ENCODE measurements around the gene ZMIZ1.

Gene ZMIZ1

DNA sequence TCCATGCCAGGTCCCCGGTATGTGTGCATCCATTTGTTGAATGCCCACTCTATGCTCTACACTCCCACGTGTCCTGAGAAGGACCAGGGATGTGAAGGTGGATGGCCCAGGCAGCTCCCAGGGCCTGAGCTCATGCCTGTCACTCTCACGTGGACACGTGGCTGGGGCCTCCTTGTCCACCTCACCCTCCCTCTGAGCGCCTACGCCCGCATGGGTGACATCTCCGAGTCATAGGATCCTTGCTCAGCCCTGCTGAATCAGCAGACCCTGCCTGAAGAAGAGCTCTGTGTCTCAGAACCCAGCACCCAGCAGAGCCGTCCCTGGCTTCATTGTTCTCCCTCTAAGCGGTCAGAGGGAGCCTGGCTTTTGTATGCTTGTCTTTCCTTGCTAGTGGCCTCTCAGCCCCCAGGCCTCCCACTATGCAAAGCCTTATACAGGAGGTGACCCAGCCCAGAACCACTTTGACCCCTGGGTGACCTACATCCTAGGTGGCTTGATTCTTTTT, 170.6 kb downstream of the ZMIZ1 start:
- no peak for DNase-seq

DNA sequence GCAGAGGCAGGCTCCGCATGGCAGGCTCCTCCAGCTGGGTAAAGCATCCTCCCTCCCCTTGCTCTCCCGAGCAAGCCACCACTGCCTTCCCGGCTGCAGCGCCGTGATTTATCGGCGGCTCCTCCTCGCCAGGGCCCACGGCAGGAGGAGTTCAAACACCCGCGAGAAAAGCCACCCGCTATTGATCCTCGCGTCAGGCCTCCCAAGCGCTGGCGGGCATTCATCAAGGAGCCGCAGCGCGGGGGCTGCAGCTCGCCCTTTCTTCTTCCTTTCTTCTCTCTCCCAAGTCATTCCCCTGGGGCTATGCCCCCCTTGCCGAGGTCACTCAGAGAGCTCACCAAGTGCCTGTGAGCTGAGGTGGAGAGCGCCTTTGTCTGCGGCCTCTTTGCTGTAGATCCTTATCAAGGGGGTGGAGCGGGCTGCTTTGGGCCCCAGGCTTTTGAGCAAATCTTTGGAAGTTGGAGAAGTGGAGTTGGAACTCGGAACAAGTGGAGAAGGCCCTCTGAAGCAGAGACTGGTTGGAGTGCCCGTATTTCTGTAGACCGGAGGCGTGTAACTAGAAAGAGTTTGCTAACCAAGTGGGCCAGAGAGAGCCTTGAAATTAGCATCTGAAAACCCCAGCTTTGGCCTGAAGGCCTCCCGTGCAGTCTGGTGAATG, 171.3 kb downstream of the ZMIZ1 start:
- no peak for DNase-seq

DNA sequence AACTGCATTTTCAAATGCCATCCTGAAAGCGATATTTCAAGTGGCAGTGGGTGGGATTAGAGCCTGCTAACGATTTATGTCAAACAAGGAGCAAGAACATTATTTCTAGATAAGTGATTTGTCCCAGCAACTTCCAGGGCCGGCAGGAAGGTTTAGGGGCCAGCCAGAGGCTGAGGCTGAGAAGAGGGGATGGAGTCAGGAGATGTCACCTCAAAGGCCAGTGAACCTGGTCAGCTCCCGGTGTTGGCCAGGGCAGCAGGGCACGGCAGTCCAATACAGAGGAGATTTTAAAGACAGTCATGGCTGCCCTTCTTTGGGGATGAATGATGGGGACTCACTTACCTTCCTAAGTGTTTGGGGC, 172.8 kb downstream of the ZMIZ1 start:
- DNase-seq = no peak

DNA sequence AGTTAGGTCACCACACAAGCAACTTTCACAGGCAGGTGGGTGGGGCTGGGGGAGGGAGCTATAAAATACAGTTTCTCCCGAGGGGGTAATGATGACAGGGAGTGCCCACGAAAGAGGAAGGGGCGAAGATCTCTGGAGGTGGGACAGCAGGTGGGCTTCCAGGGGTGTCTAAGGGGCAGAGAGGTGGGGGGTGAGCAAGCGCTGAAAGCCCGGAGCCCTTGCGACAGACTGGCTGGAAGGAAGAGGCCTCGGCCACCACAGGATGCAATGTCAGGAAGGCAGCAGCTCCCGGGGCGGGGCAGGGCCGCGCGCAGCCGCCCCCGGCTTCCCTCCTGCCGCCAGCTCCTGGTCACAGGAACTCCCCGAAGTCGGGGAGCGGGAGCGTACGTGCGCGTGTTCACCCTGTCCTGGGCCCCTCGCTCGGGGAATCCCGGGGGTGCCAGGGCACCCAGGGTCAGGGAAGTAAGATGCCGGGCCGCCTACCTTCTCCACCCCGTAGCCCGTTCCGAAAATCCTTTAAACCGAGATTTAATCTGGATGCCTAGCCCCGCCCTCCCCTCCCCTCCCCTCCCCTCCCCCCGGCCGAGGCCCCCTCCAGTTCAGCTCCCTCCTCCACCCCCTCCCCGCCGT, 173.3 kb downstream of the ZMIZ1 start:
- DNase-seq = no peak

DNA sequence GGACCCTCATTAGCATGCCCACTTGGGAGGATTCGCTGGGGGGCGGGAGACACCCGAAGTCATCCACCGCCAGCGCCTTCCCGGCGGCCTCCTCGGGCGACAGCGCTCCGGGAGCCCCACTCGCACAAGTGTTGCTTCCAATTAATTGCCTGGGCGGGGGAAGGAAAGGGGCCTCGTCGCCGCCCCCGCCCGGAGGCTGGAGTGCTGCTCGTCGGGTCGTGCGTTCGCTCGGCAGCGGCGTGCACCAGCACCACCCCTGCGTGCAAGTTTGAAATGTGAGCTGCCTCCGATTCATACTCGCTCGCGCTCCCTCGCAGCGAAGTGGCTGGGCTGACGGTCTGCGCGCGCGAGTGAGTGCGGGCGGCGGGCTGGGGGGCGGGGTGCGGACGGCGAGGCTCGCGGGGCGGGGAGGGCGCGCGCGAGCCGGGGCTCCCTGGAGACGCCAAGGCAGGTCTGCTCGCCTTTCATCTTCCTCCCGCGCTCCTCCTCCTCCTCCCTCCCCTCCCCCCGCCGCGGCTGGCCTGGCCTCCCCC, 173.9 kb downstream of the ZMIZ1 start:
- DNase-seq = peak; percentile 24 to 54

DNA sequence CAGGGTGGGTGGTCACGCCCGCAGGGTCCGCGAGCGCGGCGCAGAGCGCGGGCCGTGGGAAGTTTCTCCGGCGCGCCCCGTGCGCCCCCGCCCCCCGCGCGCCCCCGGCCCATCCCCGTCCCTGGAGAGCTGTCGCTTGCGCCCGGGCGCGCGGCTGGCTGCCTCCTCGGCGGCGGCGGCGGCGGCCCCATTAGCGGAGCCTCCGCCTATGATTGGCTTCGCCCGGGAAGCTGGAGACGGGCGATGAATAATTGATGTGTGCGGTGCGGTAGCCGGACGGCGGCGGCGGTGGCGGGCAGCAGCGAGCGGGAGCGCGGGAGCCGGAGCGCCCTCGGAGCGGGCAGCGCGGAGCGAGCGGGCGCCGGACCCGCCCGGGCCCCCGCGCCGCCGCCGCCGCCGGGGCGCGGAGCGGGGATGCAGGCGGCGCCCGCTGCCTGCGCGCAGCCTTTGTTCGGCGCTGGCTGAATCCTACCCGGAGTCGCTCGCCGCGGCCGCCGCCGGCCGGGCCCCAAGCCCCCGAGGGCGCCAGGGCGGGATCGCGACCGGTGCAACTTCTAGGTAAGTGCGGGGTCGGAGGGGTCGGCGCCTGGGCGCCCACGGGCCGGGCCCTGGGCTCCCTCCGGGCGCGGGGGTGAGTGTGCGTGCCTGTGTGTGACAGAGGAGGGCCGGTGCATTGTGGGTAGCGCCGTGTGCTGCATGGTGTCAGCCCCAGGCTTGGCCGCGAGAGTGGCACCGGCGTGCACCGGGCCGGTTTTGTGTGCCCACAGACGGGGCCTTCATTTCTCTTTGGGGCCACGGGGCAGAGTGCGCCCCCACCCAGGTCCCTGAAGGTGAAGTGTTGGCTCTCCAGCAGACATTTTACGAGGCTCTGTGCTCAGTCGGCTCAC, 174.7 kb downstream of the ZMIZ1 start:
- peak; percentile 5 for DNase-seq

DNA sequence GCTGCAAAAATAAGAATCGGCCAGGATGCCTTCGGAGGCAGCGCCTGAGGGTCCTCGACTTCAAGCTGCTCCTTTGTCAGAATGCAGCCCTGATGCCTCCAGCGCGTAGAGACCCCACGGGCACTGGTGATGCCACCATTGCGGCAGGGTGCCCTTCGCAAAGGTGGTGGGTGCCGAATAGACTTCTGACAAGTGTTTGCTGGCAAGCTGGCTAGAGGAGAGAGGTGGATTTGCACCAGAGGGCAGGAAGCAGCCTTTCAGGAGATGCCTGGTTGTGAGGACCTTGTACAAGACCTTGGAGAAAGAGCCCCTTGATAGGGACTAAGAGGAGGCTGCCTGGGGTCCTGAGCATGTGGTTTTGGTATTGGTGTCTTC, 175.3 kb downstream of the ZMIZ1 start:
- DNase-seq = no peak

DNA sequence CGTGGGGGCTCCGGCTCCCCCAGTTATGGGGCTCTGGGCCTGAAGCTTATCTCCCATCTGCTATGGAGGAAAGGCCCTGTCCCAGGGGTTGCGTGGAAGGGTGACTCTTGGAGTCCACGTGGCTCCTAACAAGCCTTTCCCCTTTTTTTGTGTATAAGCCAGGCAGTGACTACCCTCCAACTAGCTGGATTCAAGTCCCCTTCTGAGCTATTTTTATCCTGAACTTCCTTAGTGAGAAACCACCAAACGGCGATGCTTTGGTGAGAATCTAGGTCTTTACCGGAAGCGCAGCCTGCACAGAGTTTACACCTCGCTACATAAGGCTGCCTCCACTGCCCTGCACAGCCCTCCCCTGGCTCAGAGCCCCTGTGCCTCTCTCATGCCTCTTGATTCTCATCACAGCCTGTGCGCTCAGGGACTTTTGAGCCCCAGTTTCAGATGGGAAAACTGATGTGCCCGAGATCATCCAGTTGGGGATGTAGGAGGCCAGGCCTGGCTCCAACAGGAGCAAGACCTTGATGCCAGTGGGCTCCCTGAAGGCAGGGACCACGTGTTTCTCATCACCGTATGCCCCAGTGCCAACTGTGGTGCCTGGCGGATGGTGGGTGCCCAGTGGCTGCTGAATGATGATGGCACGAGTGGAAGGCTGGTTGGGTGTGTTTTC, 176.2 kb downstream of the ZMIZ1 start:
- no peak for DNase-seq

DNA sequence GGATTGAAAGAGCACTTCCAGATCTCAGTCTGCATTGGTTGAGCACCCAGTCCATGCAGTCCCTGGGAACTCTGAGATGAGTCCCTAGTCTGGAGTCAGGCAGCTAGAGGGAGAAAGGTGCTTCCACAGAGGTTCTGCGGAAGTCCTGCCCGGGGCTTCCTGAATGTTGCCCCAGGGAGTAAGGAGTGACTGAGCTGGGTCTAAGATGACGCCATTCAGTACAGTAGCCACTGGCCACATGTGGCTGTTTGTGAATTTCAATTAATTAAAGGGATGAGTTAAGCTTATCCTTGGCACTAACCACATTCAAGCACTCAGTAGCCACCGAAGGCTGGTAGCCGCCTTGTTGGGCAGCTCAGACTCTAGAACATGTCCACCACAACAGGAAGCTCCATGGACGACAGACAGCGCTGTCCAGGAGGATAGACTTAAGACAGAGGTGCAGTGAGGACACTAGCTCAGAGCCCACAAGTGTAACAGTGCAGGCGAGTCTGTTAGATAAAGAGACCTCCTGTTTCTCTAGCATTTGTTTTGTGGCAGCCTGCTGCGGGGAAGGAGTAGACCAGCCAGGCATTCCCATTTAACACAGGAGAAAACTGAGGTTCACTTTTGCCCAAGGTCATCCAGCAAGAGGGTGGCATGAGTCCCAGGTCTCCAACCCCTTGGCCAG, 176.9 kb downstream of the ZMIZ1 start:
- DNase-seq = no peak

DNA sequence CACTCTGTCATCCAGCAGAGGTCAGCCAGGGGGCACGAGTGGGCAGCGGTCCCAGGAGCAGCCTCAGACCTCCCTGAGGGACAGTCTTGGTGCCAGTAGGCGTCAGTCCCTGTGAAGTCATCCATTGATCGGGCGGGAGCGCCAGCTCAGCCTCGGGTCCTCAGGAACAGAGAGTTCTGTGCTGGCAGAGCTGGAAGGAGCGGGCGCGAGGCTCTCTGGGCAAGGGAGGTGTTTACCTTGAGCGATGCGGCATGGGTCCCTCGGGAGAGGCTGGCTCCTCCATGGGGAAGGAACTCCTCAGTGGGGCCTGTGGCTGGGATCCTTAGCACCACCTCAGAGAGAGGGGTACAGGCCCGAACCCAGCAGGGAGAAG, 177.4 kb downstream of the ZMIZ1 start:
- DNase-seq = no peak

DNA sequence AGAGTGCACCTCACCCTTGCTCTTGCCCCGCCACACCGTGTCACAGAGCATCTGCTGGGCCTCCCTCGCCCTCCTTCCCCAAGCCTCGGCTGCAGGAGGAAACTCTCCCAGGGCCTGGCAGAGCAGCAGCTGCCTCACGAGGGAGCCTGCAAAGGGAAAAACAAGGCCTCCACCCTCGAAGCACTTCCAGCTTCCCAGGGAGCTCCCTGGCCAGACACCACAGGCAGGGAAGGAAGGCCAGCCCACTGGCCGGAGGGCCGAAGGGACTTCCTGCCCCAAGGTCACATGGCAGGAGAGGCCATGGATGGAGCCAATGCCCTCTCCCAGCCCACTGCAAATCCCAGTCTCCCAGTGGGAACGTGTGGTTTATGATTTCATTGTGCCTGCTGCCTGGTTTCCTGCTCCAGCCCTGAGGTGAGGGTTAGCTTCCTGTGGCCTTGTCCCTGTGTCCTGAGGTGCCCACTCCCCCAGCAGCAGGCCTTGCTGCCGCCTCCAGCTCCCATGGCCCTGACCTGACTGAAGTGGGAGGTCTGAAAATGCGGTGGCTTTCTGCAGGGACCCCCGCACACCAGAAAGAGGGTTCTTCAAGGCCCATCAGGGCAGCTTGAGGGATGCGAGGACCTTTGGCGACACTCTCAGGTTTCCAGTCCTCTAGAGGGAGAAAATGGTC, 178.0 kb downstream of the ZMIZ1 start:
- no peak for DNase-seq

DNA sequence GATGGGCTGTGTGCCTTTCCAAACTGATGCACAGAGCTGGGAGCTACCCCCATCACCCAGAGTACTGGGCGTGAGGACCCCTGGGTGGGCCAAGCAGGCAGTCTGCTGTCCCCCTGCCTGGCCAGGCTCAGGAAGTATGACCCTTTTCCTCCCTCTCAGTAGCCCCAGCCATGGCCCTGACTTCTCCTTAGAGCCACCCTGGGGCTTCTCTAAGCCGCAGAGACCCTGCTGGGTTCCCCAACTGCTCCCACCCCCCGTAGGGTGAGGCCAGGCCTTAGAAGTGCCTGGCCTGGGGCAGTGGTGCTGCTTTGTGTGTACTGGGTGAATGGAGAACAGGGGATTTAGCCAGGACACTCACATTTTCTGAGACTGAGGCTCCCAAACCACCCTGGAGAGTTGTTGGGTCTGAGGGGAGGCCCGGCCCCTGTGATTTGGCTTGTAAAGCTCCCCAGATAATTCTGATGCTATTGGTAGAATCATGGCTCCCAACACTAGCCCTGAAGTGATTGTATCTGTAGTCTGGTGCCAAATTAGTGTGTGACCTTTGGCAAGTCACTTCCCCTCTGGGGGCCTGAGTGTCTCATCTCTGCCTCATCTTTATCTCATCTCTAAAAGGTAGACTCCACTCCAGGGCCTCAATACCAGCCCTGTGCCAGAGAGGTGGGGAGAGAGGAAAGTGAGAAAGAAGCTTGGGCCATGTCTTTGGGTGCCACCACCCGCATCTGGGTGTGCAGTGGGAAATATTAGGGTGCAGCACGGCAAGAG, 178.8 kb downstream of the ZMIZ1 start:
- no peak for DNase-seq

DNA sequence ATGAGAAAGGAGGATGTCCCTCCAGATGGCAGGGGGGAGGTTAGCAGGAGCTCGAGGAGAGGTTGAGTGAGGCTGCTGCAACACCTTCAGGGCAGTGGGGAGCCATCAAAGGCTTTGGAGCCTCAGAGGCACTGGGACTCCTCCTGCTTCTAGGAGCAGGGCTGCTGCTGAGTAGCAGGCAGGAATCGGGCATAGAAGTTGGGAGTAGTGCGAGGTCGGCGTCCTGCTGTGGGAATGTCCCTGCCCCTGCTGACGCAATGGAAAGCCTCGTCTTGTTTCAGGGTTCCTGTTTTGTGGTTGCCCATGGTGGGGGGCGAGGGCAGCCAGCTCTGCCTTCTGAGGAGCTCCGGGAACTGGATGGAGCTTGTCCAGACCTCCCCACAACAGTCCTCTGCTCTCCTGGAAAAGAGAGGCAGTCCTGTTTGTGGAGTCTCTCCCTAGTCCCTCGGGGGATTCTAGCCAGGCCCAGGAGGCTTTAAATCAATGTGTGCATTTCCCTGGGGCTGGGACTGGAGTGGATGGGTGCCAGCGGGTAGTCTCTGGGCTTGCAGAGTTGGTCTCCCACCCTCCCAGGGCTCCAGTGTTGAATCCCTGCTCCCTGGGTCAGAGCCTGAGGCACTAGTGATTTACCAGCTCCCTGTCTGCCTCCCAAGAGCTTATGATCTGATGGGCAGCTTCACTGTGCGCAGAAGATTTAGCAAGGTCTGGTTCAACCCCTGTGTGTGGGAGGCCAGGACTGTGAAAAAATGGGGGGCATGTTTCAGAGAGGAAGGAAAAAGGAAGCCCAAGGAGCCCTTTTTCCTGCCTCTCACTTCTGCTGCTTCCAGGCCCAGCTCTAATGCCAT, 179.8 kb downstream of the ZMIZ1 start:
- DNase-seq = no peak

DNA sequence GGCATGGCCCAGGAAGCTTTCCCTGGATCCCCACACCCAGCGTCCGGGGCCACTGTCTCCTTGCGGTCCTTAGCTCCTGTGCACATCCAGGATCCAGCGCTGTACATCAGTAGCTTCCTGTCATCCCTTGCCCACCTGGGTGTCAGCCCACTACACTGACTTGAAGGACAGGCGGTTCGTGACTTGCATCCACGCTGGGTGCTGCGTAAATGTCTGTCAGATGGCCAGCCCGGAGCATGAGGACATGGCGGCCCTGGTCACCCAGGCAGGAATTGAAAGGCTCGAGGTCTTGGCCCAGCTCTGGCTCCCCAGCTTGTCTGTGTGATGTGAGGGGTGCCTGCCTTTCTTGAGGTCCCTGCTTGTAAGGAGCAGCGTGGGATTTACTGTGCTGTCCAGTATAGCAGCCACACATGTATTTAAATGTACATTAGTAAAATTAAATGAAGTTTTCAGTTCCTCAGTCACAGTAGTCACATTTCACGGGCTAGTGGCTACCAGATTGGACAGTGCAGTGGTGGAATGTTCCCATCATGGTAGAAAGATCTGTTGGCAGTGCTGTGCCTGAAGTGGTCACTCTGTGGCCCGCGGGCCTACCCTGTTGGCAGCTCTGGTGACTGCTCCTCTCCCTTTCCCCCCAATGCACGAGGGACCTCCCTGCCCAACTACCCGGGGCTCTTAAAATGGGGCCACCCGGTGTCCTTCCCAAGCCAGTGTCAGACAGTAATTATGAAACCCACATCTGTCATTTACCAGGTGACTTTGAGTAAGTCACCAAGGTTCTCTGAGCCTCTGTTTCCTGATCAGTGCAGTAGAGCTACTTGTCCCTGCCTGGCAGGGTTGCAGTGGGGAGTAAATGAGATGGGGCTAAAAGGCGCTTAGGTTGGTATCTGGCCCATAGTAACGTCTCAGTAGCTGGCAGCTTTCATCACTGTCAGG, 180.7 kb downstream of the ZMIZ1 start:
- DNase-seq = no peak

DNA sequence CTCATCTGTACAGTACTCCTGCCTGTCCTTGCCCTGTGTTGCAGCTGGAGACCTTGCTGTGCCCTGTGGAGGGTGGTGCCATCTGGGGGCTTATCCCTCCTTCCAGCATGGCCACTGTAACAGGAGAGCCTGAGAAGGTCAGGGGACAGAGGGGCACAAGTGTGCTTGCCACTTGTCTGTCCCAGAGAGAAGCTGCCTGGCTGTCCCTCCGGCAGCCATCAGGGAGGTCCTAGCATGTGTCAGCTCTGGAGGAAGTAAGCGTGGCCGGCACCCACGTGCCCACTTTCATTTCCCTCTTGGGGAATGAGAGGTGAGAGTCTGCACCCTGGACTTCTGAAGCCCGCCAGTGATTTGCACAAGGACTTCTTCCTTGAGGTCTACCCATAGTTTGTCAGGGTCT, 181.5 kb downstream of the ZMIZ1 start:
- no peak for DNase-seq

DNA sequence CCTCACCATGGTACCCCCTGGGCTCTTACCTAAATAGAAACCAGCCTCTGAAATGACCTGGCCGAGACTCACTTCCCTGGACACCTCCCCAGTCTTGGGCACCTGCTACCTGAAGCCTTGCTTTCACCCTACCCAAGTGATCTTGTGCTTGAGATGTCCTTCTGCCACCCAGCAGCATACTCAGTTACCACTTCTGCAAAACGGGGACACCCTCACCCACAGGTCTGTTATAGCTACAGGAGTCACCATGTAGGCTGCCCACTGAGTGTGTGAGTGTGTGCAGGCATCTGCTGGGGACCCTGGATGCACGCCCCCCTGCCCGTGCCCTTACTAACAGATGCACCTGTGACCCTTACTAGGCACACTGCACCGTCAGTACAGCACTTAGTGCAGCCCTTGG, 183.7 kb downstream of the ZMIZ1 start:
- no peak for DNase-seq

DNA sequence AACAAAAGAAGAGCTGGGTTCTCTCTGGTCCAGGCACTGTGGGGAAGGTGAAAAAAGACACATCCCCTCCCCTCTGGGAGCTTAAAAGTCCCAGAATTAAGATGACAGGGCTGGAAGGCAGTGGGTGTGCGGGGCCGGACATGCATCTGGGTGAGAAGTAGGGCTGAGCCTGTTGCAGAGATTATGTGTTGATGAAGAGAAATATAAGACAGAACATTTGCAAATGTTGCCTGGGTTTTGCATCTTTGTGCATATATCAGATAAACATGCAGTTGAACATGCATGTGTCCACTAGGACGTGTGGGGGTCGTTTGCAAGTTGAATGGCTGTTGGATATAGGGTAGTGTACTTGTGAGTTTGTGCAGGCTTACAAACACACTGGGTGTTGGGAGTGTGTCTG, 184.2 kb downstream of the ZMIZ1 start:
- DNase-seq = no peak

DNA sequence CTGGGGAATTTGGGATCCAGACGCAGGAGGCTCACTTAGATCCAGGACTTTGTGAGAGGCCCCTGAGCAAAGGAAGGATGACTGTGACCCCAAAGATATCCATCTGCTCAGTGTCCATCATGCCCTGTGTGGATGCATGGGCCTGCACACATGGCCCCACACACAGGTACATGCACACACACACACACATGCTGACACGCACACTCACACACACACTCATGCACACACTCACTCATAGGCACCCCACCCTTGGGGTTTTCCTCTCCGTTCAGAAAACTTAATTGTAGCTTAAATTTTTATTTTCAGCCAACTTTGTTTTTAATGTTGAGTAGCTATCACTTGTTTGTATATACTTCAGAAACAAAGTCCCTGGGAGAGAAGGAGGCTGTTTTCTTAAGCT, 184.9 kb downstream of the ZMIZ1 start:
- no peak for DNase-seq
